ENCODE results near the gene LOC101059915.
"Not testable (repeated sequence)": the region's sequence is repeated elsewhere in the genome, so short reads cannot be mapped to it uniquely, and the experiment has no call there.

LOC101059915 gene

GRCh38 chrX:71676068-71676795 lies 8.9 kb downstream of the LOC101059915 start:
- not testable (repeated sequence) for DNase-seq

GRCh38 chrX:71677195-71677594 lies 9.8 kb downstream of the LOC101059915 start:
- not testable (repeated sequence) for DNase-seq

- DNase-seq, result no peak
Measured at GRCh38 chrX:71679575-71680207, 12.3 kb downstream of the LOC101059915 start.

DNA sequence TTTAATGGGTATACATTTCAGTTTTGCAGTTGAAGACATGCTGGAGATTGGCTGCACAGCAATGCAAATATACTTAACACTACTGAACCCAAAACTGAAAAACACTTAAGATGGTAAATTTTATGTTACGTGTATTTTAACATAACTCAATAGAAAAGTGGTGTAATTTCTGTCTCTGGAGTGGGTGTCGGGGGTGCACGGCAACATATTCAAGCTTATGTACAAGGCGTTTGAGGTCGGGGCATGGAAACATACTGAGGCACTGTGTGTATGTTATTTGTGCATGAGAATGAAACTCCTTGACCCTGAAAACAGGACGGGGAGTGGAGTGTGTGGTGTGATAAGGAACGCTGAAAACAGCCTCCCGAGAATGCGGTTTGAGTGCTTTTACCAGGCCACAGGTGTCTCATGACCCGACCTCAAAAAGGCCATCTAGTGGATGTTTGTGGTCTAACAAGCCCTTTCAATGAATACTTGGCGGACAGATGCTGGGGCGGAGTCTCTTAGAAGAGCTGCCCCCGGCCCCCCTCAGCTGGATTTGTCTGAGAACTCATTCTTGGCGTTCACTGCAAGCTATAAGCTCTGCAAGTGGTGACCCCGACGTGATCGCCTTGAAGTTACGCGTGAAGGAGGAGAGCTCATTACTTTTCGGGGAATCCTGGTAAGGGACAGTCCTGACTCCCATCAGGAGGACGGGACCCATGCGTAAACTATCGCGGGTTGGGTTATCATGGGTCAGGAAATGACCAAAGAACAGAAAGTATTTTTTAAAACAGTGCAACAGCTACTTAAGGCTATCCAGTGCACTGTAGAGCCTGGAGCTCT lies 29.5 kb downstream of the LOC101059915 start:
- DNase-seq, result not testable (repeated sequence)

DNA sequence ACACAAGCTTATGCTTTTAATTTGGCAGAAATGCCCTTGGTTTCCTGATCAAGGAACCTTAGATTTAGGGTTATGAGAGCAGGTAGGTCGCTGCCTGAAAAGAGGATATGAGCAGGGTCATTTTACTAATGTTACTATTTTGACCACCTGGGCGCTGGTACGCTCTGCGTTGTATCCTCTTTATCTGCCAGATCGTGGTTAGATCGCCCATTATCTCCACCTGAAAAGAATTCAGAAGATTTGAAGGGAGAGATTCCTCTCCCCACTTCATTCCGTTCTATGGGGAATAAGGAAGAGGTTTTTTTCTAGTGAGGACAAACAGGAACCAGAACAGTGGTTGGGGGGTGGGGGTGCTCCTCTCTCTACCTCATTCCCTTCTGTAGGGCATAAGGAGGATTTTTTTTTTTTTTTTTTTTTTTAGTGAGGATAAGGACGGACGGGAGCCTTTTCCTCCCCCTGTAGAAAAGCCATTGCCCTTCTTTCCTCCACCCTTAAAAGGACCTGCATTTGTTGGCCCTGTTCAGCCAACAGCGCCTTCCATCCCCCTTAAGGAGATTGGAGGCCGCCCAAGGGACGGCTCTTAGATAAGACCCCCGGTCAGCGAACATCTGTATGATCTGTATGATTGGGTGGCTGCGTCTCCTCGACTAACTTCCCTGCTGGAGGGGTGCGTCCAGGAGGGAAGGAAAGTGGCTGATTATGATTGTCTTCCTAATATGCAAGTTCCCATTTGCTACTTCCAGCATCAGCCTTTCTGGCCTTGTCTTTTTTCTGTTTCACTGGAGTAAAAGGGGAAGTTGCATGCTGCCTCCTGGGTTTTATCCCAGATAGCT lies 30.3 kb downstream of the LOC101059915 start:
- not testable (repeated sequence) for DNase-seq

DNA sequence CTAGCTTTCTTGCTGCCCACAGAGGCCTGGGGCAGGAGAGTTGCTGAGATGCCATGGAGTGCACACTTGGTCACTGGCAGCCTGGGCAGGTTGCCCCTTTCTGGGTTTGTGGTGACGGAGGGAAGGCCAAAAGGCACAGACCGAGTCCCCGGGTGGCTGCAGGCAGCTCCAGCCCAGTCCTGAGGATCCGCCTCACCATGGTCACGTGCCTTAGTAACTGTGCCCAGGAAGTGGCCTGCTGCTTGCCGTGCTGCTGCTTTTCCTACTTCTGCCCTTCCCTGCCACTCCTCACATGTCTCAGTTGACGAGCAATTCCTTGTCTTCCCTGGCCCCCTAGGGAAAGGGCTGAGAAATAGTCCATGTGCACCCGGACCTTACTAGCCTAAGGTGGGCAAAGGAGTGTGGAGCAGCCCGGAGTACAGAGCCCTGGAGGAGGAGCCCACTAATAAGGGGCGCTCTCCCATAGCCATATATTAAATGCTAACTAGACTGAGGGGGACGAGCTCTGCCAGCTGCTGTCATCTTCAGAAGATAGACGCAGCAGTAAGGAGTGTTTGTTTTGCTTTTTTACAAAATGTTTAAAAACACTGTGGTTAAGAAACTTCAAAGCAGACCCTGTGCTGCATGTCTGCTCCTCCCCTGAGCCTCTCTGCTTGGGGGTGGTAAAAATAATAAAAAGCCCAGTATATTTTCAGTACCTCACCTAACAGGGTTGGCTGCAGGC lies 31.1 kb downstream of the LOC101059915 start:
- DNase-seq, result not testable (repeated sequence)

- DNase-seq, result not testable (repeated sequence)
Measured at GRCh38 chrX:71699023-71699344, 31.6 kb downstream of the LOC101059915 start.

DNA sequence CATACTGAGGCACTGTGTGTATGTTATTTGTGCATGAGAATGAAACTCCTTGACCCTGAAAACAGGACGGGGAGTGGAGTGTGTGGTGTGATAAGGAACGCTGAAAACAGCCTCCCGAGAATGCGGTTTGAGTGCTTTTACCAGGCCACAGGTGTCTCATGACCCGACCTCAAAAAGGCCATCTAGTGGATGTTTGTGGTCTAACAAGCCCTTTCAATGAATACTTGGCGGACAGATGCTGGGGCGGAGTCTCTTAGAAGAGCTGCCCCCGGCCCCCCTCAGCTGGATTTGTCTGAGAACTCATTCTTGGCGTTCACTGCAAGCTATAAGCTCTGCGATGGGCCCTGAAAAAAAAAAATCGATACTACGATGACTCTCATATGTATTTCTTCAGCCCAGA lies 35.5 kb downstream of the LOC101059915 start:
- DNase-seq, result not testable (repeated sequence)

DNA sequence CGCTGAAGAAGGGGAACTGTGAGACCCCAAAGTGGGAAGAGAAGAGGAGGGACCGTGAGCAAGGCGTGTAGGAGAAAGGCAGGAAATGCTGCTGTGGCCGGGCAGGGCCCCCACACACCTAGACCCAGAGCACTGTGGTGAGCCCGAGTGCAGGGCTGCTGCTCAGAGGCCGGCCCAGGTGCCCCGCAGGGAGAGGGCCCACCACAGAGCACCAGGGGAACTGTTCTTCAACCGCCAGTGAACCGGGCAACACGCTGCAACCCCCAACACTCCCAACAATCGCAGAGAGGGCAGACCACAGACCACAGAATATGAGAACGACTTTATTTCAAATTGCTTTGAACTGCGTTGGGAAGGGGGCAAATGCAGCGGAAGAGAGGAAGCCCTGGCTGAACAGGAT lies 46.7 kb downstream of the LOC101059915 start:
- not testable (repeated sequence) for DNase-seq

DNA sequence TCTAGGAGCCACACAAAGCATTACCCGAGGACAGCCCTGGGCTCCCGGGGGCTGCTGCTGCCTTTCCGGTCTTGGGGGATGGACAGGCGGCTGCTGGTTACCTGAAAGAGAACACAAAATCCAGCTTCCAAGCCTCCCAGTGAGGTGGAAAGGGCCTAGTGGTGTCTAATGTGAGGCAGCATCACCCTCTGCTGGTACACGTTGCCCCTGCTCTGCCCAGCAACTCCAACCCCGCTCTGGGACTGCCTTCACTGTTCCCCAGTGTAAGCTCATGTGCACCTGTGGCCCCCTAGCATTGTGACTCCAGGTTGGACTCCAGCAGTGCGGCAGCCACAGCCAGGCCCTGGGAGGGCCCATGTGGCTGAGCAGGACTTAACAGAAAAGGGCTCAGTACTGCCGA lies 48.2 kb downstream of the LOC101059915 start:
- not testable (repeated sequence) for DNase-seq

DNA sequence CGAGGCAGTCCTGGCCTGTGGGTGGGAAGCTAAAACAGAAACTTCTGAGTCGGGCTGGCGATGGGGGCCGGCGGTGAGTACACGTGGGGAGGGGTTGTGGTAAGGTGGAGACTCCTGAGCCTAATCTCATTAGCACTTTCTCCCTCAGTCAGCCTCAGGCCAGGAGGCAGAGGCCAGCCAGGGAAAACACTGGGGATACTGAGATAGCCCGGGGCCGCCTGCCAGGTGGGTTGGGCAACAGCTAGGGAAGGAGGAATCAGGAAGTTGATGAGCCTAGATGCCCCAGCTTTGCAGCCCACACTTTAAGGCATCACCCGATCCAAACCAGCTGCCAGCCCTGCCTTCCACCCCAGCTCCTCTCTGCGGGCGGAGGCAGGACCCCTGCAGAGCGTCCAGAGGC lies 49.0 kb downstream of the LOC101059915 start:
- DNase-seq, result not testable (repeated sequence)

- DNase-seq, result not testable (repeated sequence)
Measured at GRCh38 chrX:71718185-71718584, 50.8 kb downstream of the LOC101059915 start, which contains the start of gene CXorf49. Gene CXorf49, minus strand, starts transcription at chrX:71718285. Its CDS starts 134 bp downstream, at chrX:71718151.

DNA sequence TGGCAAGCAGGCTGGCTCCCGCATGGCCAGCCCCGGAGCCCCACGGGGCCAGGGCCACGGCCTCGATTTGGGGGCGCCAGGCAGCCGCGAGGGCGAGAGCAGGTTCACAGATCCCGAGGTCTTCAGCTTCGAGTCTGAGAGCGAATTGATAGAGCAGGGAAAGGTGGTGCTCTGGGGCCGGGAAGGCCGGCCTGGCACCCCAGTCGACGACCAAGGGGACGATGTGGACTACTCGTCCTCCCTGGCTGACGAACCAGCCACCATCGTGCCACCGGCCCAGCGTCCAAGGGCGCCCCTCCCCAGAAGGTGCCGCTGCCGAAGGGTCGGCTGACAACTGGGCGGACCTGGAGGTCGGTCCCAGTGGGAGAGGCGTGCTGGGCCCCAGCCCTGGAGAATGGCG lies 51.8 kb downstream of the LOC101059915 start:
- not testable (repeated sequence) for DNase-seq

- DNase-seq, result not testable (repeated sequence)
Measured at GRCh38 chrX:71720289-71720886, 53.0 kb downstream of the LOC101059915 start.
